CD4-positive, alpha-beta T cell treated with Interleukin-21 for 1 hour (primary cell): Measurements from ENCODE around the gene CACNA1S.

Source experiments
- DNase-seq: peaks from one replicate; pipeline ENCODE4 v3.0.0-alpha.2; 2020

Gene CACNA1S

DNA sequence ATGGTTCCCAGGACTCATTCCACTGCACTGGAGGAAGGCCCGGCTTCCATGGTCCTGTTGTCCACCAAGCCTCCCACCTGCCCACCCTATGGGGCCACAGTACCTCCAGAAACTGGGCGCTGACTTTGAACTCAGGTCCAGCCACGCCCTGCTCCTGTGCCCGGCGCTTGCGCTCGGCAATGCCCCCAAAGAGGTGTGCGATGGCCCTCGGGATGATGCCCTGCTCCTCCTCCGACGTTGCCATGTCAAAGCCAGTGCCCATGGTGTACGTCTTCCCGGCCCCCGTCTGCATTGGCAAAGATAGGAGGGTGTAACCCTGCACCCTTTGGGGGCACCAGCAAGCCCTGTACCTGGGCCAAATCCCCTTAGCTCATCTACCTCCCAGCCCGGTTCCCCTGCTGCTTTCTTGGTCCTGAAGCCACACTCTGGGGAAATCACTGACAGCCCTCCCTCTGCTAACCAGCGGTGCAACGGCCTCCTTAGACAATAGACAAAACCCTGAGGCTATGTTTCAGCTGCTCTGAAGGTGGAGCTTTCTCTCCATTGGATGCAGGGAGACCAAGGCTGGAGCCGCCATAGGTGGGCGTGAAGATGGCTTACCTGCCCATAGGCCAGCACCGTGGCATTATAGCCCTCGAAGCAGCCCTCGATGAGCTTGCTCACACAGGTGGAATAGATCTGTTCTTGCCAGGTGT lies 103.4 kb downstream of the CACNA1S start:
- no peak for DNase-seq

- no peak for DNase-seq
These were observed 104.7 kb downstream of the CACNA1S start for GRCh38 chr1:201007481-201007880.

DNA sequence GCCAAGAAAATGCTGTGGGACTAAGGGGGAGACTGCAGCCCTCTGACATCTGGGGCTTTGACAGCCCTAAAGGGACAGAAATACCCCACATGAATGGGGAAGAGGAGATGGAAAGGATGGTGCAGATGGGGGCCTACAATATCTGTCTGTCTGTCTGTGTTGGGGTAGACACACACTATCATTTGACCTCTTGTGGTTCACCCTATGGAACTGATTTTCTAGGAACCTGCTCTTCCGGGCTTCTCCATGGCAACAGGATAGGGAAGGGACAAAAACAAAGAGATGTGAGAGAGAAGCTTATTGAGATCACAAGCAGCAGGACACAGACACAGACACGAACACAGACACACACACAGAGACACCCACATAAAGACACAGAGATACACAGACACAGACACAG lies 105.8 kb downstream of the CACNA1S start:
- no peak for DNase-seq

- no peak for DNase-seq
These were observed 107.5 kb downstream of the CACNA1S start for GRCh38 chr1:201004732-201005131.

DNA sequence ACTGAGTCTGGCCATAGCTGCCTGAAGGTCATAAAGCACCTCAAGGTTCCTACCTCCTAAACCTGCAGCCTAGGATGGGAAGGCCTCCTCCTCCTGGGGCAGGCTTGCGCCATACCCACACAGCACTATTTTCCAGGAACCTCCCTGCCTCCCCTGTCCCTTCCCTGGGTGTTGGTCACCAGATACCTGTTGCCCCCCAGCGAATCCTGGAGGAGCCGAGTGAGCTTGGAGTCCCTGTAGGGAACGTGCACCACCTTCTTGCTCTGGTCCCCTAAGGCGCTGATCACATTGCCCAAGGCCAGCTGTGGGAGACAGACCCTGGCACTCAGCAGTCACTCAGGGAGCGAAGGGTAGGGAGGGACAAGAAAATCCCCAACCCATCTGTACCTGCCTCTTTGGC lies 108.1 kb downstream of the CACNA1S start:
- DNase-seq = no peak

GRCh38 chr1:201002510-201002909 lies 109.7 kb downstream of the CACNA1S start:
- DNase-seq = no peak

- DNase-seq = no peak
These were observed 110.3 kb downstream of the CACNA1S start for GRCh38 chr1:201001962-201002361.

DNA sequence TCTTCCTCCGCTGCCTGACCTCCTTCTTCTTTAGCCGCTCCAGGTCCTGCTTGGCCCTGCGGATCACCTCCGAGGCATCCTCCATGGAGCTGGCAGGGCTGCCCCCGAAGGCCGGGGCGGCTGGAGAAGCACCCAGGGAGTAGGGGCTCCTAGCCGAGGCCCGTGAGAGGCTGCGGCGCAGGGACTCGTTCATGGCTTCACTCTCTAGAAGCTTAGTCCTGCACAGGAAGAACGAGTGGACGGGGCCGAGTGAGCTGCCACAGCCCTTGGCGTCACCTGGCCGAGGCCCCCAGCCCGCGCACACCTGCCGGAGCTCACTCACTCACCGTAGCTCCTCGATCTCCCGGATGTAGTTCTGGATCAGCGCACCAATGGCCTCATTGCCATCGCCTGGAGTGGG lies 111.8 kb downstream of the CACNA1S start:
- DNase-seq = no peak

DNA sequence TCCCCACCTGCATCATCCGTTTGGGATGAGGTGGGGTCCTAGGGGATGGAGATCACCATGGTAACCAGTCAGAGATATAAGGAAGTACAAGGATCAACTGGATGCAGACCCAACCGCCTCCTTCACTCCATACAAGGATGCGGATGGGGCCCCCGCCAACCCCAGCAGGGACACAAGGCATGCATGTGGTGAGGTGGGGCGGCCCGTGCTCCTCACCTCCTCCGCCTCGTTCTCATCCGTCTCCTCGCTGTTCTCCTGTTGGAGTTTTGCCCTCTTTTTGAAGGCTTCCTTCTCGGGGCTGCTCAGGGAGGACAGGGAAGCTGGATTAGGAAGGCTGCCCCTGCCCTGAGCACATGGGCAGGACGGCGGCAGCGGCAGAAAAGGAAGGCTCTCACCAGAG lies 112.6 kb downstream of the CACNA1S start:
- DNase-seq = no peak

- DNase-seq = no peak
These were observed 113.9 kb downstream of the CACNA1S start for GRCh38 chr1:200998323-200998722.

GRCh38 chr1:200992382-200993048 lies 119.7 kb downstream of the CACNA1S start:
- DNase-seq = no peak

GRCh38 chr1:200991097-200991614 lies 121.1 kb downstream of the CACNA1S start:
- no peak for DNase-seq

DNA sequence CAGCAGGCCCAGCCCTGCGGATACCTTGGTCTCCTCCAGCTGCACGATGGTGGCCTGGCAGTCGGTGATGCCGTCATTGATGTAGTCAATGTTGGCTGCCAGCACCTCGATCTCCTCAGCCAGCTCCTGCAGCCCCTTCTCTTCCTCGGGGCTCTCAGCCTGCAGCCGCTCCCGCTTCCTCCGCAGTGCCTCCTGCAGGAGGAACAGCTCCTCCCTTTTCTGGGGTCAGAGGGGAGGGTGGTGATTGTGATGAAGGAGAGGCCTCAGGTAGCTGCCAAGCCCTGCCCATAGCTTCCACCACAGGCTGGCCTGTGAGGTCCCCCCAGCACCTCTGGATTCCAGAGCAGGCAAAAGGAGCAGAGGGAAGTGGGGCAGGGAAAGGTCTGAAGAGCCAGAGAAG lies 122.1 kb downstream of the CACNA1S start:
- no peak for DNase-seq
